ENCODE measurements around the gene ITGAV.
"Not testable (repeated sequence)": the region's sequence is repeated elsewhere in the genome, so short reads cannot be mapped to it uniquely, and the experiment has no call there.

DNA sequence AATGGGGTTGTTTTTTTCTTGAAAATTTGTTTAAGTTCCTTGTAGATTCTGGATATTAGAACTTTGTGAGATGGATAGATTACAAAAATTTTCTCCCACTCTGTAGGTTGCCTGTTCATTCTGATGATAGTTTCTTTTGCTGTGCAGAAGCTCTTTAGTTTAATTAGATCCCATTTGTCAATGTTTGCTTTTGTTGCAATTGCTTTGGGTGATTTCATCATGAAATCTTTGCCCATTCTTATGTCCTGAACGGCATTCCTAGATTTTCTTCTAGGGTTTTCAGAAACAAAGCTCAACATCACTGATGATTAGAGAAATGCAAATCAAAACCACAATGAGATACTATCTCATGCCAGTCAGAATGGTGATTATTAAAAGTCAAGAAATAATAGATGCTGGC lies 21.3 kb upstream of the ITGAV start:
- TF ChIP-seq, protein P1, sequence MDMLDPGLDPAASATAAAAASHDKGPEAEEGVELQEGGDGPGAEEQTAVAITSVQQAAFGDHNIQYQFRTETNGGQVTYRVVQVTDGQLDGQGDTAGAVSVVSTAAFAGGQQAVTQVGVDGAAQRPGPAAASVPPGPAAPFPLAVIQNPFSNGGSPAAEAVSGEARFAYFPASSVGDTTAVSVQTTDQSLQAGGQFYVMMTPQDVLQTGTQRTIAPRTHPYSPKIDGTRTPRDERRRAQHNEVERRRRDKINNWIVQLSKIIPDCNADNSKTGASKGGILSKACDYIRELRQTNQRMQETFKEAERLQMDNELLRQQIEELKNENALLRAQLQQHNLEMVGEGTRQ (IDR thresholded peaks at IDR 0.05; ENCODE audit: low read depth, low read length): not testable (repeated sequence)
- TF ChIP-seq, protein P2, sequence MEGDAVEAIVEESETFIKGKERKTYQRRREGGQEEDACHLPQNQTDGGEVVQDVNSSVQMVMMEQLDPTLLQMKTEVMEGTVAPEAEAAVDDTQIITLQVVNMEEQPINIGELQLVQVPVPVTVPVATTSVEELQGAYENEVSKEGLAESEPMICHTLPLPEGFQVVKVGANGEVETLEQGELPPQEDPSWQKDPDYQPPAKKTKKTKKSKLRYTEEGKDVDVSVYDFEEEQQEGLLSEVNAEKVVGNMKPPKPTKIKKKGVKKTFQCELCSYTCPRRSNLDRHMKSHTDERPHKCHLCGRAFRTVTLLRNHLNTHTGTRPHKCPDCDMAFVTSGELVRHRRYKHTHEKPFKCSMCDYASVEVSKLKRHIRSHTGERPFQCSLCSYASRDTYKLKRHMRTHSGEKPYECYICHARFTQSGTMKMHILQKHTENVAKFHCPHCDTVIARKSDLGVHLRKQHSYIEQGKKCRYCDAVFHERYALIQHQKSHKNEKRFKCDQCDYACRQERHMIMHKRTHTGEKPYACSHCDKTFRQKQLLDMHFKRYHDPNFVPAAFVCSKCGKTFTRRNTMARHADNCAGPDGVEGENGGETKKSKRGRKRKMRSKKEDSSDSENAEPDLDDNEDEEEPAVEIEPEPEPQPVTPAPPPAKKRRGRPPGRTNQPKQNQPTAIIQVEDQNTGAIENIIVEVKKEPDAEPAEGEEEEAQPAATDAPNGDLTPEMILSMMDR (conservative IDR thresholded peaks at IDR 0.05; ENCODE audit: low read depth, low read length): not testable (repeated sequence)
- not testable (repeated sequence) for TF ChIP-seq SMC3 (IDR thresholded peaks at IDR 0.05; ENCODE audit: low read depth, low read length); MAZ (IDR thresholded peaks at IDR 0.05; ENCODE audit: borderline replicate concordance, low read depth, low read length); RCOR1 (IDR thresholded peaks at IDR 0.05; ENCODE audit: insufficient replicate concordance, low read length); POLR2A (IDR thresholded peaks at IDR 0.05; ENCODE audit: low read depth, low read length); RAD21 (IDR thresholded peaks at IDR 0.05; ENCODE audit: low read length); RFX5 (IDR thresholded peaks at IDR 0.05; ENCODE audit: low read depth, low read length); BHLHE40 (IDR thresholded peaks at IDR 0.05; ENCODE audit: low read depth, low read length); CEBPB (IDR thresholded peaks at IDR 0.05; ENCODE audit: low read depth, low read length)
- TF ChIP-seq, protein P3, sequence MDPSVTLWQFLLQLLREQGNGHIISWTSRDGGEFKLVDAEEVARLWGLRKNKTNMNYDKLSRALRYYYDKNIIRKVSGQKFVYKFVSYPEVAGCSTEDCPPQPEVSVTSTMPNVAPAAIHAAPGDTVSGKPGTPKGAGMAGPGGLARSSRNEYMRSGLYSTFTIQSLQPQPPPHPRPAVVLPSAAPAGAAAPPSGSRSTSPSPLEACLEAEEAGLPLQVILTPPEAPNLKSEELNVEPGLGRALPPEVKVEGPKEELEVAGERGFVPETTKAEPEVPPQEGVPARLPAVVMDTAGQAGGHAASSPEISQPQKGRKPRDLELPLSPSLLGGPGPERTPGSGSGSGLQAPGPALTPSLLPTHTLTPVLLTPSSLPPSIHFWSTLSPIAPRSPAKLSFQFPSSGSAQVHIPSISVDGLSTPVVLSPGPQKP (IDR thresholded peaks at IDR 0.05; ENCODE audit: borderline replicate concordance, low read depth, low read length): not testable (repeated sequence)
